ENCODE data around the gene ARMH1. TPM values are rescaled to one million over a fixed set of nuclear protein-coding genes. Genes with fewer than 3 reads are reported as not detected.

The ARMH1 gene
- total RNA-seq, 2 experiments from 2014 or later, result 79.9 to 84.0 TPM

DNA sequence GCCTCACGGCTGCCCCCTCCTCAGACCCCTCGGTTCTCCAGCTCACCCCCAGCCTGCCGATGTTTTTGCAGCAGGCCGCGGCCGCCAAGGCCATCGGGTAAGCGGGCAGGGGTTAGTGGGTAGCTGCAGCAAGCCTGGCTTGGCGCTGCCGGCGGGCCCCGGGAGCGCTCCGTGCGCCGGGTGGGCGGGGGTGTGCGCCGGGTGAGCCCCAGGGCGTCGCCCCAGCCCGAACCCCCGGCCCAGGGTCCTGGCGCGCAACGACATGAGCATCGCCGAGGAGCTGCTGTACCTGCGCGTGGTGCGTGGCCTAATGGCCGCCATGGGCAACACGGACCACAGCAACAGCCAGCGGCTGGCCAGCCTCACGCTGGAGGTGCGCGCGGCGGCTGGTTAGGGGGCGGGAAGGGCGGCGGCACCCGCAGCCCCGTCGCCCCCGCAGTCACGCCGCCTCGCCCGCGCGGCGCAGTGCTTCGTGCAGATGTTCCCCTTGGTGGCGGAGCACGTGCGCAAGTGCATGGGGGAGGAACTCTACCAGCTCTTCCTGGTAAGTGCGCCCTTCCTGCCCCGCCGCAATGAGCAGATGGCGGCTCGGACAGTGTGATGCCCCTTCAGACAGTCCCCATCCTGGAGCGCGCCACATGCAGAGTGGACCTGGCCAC, 49.9 kb downstream of the ARMH1 start:
- H3K27ac ChIP-seq (ENCODE audit: low read depth in 1 of 2, low read length in 2 of 2), result peak overlapping the region; percentile 47 to 54
- H3K27me3 ChIP-seq (ENCODE audit: control insufficient read depth in 1 of 2, insufficient read depth in 2 of 2, low read length in 2 of 2), result no peaks in the 10 kb centered on the region
- DNase-seq (peak in 3 of 14 experiments; percentile 39 to 55 (median 39)), ATAC-seq (ENCODE audit: poor library complexity) (no peak)
- intact Hi-C loops (cut with DNase I, micrococcal nuclease), result no loop called here
- no peaks in the 10 kb centered on the region for H3K36me3 ChIP-seq (ENCODE audit: insufficient read depth, low read length)
- no peaks in the 10 kb centered on the region for H3K9me3 ChIP-seq (ENCODE audit: control insufficient read depth in 1 of 2, insufficient read depth in 1 of 2, low read length in 2 of 2)
- Mint-ChIP-seq H3K9me3 (no peaks in the 10 kb centered on the region), H3K36me3 (ENCODE audit: low read depth) (no peaks in the 10 kb centered on the region), H3K4me3 (no peak overlapping the region), H3K4me1 (ENCODE audit: low read depth) (peaks cover 59% of the 10 kb centered on the region), H3K27me3 (no peaks in the 10 kb centered on the region), H3K27ac (peak overlapping the region; percentile 70)
- TF ChIP-seq, protein P1, sequence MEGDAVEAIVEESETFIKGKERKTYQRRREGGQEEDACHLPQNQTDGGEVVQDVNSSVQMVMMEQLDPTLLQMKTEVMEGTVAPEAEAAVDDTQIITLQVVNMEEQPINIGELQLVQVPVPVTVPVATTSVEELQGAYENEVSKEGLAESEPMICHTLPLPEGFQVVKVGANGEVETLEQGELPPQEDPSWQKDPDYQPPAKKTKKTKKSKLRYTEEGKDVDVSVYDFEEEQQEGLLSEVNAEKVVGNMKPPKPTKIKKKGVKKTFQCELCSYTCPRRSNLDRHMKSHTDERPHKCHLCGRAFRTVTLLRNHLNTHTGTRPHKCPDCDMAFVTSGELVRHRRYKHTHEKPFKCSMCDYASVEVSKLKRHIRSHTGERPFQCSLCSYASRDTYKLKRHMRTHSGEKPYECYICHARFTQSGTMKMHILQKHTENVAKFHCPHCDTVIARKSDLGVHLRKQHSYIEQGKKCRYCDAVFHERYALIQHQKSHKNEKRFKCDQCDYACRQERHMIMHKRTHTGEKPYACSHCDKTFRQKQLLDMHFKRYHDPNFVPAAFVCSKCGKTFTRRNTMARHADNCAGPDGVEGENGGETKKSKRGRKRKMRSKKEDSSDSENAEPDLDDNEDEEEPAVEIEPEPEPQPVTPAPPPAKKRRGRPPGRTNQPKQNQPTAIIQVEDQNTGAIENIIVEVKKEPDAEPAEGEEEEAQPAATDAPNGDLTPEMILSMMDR (IDR thresholded peaks at IDR 0.05), result no peak
- peak overlapping the region; percentile 45 for H3K4me3 ChIP-seq (ENCODE audit: low read length)
- POLR2A ChIA-PET, result interaction anchor here (0.6 to 4.7 kb wide), 6 partner anchors 51 to 616 kb away, joined by 3 to 65 read pairs (median 27); partner anchors contain the start of genes BTBD19, DYNLT4, HECTD3 and MUTYH
- H3K4me1 ChIP-seq (ENCODE audit: insufficient read depth, low read length), result peaks cover 62% of the 10 kb centered on the region
- CTCF ChIA-PET, result interaction anchor here (1.1 kb wide), 1 partner anchor 10 kb away, joined by 3 read pairs; no protein-coding TSS in a partner anchor

DNA sequence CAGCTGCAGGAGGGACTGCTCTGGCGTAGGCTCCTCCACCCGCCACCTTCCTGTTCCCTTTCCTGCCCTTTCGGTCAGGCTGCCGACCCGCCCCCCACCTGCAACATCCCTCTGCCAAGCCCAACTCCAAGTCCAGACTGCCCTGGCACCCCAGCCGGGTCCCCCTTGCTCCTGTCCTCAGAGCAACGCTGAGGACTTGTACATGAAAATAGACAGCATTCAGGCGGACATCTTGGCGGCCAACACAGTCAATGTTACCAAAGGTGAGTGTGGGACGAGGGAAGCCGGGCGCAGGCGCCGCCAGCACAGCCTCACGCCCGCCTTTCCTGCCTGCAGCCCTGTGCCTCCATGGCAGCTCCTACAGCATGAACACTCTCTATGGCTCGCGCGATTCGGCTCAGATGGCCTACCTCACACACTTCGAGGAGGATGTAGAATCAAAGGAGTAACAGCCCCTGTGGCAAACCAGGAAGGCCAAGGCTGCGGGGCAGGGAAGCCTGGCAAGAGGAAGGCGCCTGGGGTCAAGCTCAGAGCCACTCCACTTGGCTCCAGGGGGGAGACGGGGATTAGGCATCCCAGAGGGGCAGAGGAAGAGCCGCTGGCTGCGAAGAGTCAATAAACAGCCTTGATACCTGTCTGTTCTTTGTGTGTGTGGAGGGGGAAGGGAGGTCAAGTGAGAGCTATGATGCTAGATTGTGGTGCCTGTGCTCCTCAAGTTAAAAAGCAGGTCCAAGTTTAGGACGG, 50.6 kb downstream of the ARMH1 start:
- Mint-ChIP-seq H3K4me3 (peak overlapping the region; percentile 82), H3K27me3 (no peaks in the 10 kb centered on the region), H3K36me3 (ENCODE audit: low read depth) (no peaks in the 10 kb centered on the region), H3K27ac (peak overlapping the region; percentile 70), H3K4me1 (ENCODE audit: low read depth) (peaks cover 54% of the 10 kb centered on the region), H3K9me3 (no peaks in the 10 kb centered on the region)
- intact Hi-C loops (cut with DNase I, micrococcal nuclease), result loop anchor here in 1 of 2 experiments (5.0 kb wide), 2 partner anchors 97 to 287 kb away; partner anchors contain the start of genes HECTD3 and UROD
- POLR2A ChIA-PET, result interaction anchor here (4.0 to 4.7 kb wide), 2 partner anchors 50 to 75 kb away, joined by 47 to 53 read pairs; partner anchors contain the start of genes PLK3 and RPS8
- DNase-seq (peak in 1 of 14 experiments; percentile 4), ATAC-seq (ENCODE audit: poor library complexity) (no peak)
- CTCF ChIA-PET, result interaction anchor here (0.9 to 1.1 kb wide), 2 partner anchors 11 to 107 kb away, joined by 3 read pairs; no protein-coding TSS in a partner anchor
- TF ChIP-seq, protein P1 (IDR thresholded peaks at IDR 0.05), result no peak
- H3K4me3 ChIP-seq (ENCODE audit: low read length), result no peak overlapping the region
- peaks cover 61% of the 10 kb centered on the region for H3K4me1 ChIP-seq (ENCODE audit: insufficient read depth, low read length)
- H3K27ac ChIP-seq (ENCODE audit: low read depth in 1 of 2, low read length in 2 of 2), result peak overlapping the region; percentile 3 to 35
- H3K9me3 ChIP-seq (ENCODE audit: control insufficient read depth in 1 of 2, insufficient read depth in 1 of 2, low read length in 2 of 2), result no peaks in the 10 kb centered on the region
- no peaks in the 10 kb centered on the region for H3K27me3 ChIP-seq (ENCODE audit: control insufficient read depth in 1 of 2, insufficient read depth in 2 of 2, low read length in 2 of 2)
- no peaks in the 10 kb centered on the region for H3K36me3 ChIP-seq (ENCODE audit: insufficient read depth, low read length)

DNA sequence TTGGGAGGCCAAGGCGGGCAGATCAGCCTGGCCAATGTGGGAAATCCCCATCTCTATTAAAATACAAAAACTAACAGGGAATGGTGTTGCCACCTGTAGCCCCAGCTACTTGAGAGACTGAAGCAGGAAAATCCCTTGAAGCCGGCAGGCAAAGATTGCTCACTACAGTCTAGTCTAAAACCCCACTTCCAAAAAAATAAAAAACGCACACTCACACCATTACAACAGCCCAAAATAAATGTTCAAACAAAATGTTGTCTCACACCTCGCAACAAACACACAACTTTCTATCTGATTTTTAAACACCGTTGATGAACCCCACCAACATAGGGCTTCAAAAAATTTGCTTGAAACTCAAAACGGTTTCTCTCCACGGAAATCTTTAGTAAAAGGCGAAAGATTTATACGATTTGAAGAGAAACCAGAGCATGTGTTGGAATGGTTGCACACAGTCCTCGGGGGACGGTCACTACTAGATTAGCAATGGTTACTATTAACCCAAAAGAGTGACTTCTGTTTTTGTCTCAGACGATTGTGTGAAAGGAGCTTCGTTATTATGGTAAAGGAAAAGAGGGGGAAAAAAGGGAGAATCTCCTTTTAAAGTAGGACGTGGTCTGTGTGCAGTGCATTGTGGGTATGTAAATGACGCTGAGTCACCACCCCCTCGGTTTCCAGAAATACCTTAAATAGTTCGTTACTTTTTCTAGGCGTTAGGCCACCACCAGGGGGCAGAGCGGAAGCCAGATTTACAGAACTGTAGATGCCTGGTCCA, 56.4 kb downstream of the ARMH1 start, which contains the start of gene RNU5D-1:
Gene RNU5D-1 (minus strand): TSS at position 430 of the 772 bp plus-strand sequence.
- ATAC-seq (ENCODE audit: poor library complexity) (peak; percentile 76), DNase-seq (peak; percentile 87 to 98 (median 94))
- H3K4me1 Mint-ChIP-seq (ENCODE audit: low read depth), result peaks cover 35% of the 10 kb centered on the region
- peak within 1 kb of the TSS; percentile 68 for H3K4me3 Mint-ChIP-seq
- peak within 1 kb of the TSS; percentile 46 for H3K4me3 ChIP-seq (ENCODE audit: low read length)
- ChIA-PET CTCF (interaction anchor here (0.6 to 4.0 kb wide), 23 partner anchors 9 to 573 kb away, joined by 3 to 20 read pairs (median 5); partner anchors contain the start of genes BEST4, BTBD19, DMAP1 and DYNLT4), POLR2A (interaction anchor here (0.6 to 6.1 kb wide), 30 partner anchors 8 to 1610 kb away, joined by 3 to 138 read pairs (median 4); partner anchors contain the start of genes BTBD19, DYNLT4, EIF2B3 and HECTD3)
- H3K27ac Mint-ChIP-seq, result peak within 1 kb of the TSS; percentile 97
- no peaks in the 10 kb centered on the region for H3K27me3 ChIP-seq (ENCODE audit: control insufficient read depth in 1 of 2, insufficient read depth in 2 of 2, low read length in 2 of 2)
- H3K27me3 Mint-ChIP-seq, result no peaks in the 10 kb centered on the region
- no peaks in the 10 kb centered on the region for H3K9me3 Mint-ChIP-seq
- no peaks in the 10 kb centered on the region for H3K36me3 ChIP-seq (ENCODE audit: insufficient read depth, low read length)
- no peaks in the 10 kb centered on the region for H3K9me3 ChIP-seq (ENCODE audit: control insufficient read depth in 1 of 2, insufficient read depth in 1 of 2, low read length in 2 of 2)
- intact Hi-C loops (cut with DNase I, micrococcal nuclease), result loop anchor here (1.0 to 5.0 kb wide), 11 partner anchors 8 to 851 kb away; partner anchors contain the start of genes RPS8 (in 2 of the 2), ARMH1 (in 1 of the 2), HECTD3 (in 1 of the 2) and KIF2C (in 1 of the 2)
- TF ChIP-seq, protein P1 (IDR thresholded peaks at IDR 0.05), result peak; percentile 77
- H3K4me1 ChIP-seq (ENCODE audit: insufficient read depth, low read length), result peaks cover 33% of the 10 kb centered on the region
- H3K27ac ChIP-seq (ENCODE audit: low read depth in 1 of 2, low read length in 2 of 2), result peak within 1 kb of the TSS; percentile 93 to 96
- no peaks in the 10 kb centered on the region for H3K36me3 Mint-ChIP-seq (ENCODE audit: low read depth)
